GM21619 (cell line): Measurements from ENCODE around the gene FARP1.
A peak's percentile ranks its signal among the peaks of the same experiment; 100 is the strongest.

ENCODE experiments used
- ATAC-seq: cut with Tn5 transposase; IDR thresholded peaks from one replicate; pipeline ENCODE4 v1.9.1; 2021; ENCODE audit not compliant: unreplicated experiment

FARP1 gene

GRCh38 chr13:98134901-98135300 is 8.0 kb upstream of the FARP1 start:
- no peak for ATAC-seq

- ATAC-seq = no peak
These were observed 1.8 kb upstream of the FARP1 start for GRCh38 chr13:98141091-98141490.

GRCh38 chr13:98141509-98142379 is 1.1 kb upstream of the FARP1 start:
- peak; percentile 12 for ATAC-seq

GRCh38 chr13:98143157-98143553 is 261 bp downstream of the FARP1 start:
- ATAC-seq = peak; percentile 27

GRCh38 chr13:98143601-98144026 is 720 bp downstream of the FARP1 start:
- peak; percentile 11 for ATAC-seq

- no peak for ATAC-seq
These were observed 1.3 kb downstream of the FARP1 start for GRCh38 chr13:98144027-98144741.

GRCh38 chr13:98144801-98145350 is 2.0 kb downstream of the FARP1 start:
- no peak for ATAC-seq

- ATAC-seq = no peak
These were observed 4.6 kb downstream of the FARP1 start for GRCh38 chr13:98147521-98147920.

- ATAC-seq = no peak
These were observed 8.1 kb downstream of the FARP1 start for GRCh38 chr13:98150832-98151479.

- no peak for ATAC-seq
These were observed 12.7 kb downstream of the FARP1 start for GRCh38 chr13:98155475-98156109.

- ATAC-seq = no peak
These were observed 13.4 kb downstream of the FARP1 start for GRCh38 chr13:98156259-98156658.

GRCh38 chr13:98157188-98157587 is 14.3 kb downstream of the FARP1 start:
- ATAC-seq = no peak

GRCh38 chr13:98157609-98158008 is 14.7 kb downstream of the FARP1 start:
- ATAC-seq = no peak

GRCh38 chr13:98158172-98158899 is 15.4 kb downstream of the FARP1 start:
- no peak for ATAC-seq

GRCh38 chr13:98162935-98163334 is 20.0 kb downstream of the FARP1 start:
- no peak for ATAC-seq

GRCh38 chr13:98169331-98169730 is 26.4 kb downstream of the FARP1 start:
- ATAC-seq = no peak

- no peak for ATAC-seq
These were observed 29.2 kb downstream of the FARP1 start for GRCh38 chr13:98171900-98172589.

- no peak for ATAC-seq
These were observed 29.9 kb downstream of the FARP1 start for GRCh38 chr13:98172590-98173422.
